Endothelial cell of umbilical vein (primary cell): ENCODE data around the gene MRPL41. TPM values are rescaled to one million over a fixed set of nuclear protein-coding genes. Genes with fewer than 3 reads are reported as not detected.

Source experiments
- BruUV-seq: library from RNA; stranded (reverse); fragments of 400-500 nt; replicated peaks from 2 replicates; lab custom pipeline; 2021; lab: Mats Ljungman, UMichigan
- CTCF ChIA-PET: fragments of 300-600, 350-600 bp; sonication (Branson Sonifier 250); formaldehyde crosslinking; loops from one replicate; lab custom pipeline; 2021; ENCODE audit warnings: antibody characterized with exemption, inconsistent platforms; lab: Charles Lee
- POLR2A ChIA-PET: fragments of 300-600, 350-600 bp; sonication (Branson Sonifier 250); formaldehyde crosslinking; loops from one replicate; lab custom pipeline; 2021; ENCODE audit warnings: antibody characterized with exemption, inconsistent platforms; lab: Charles Lee
- DNase-seq: peaks from one replicate; pipeline ENCODE4 v3.0.0-alpha.2; 2011; ENCODE audit warnings: low read depth, low spot score
- FAIRE-seq: peaks from 2 replicates; lab custom pipeline; 2011; peaks lifted over from hg19 to GRCh38; lab: Jason Lieb, UNC
- H2AFZ ChIP-seq: 2 replicates; pipeline ENCODE4 v1.6.0; 2012; ENCODE audit warnings: low read depth, low read length, control low read depth, inconsistent platforms
- H3K27ac ChIP-seq: 2 replicates; pipeline ENCODE4 v1.5.1; 2011; ENCODE audit warnings: low read depth, mild to moderate bottlenecking, control low read depth, low read length, moderate library complexity; ENCODE audit not compliant: insufficient read depth
- H3K27me3 ChIP-seq, 2 experiments: 2 replicates each; pipeline versions ENCODE4 v1.6.0 to v1.6.1; 2011; ENCODE audit warnings: low read length in 2 of 2, mixed read lengths in 1 of 2; ENCODE audit not compliant: control insufficient read depth in 2 of 2, insufficient read depth in 2 of 2
- H3K36me3 ChIP-seq, 2 experiments: 2 replicates in 1 of 2; 3 replicates in 1 of 2; pipeline ENCODE4 v1.5.1; 2011; ENCODE audit warnings: low read length in 2 of 2, mild to moderate bottlenecking in 1 of 2, moderate library complexity in 1 of 2; ENCODE audit not compliant: control insufficient read depth in 2 of 2, insufficient read depth in 2 of 2; ENCODE audit errors: extremely low read depth in 1 of 2
- H3K4me1 ChIP-seq: 3 replicates; pipeline ENCODE4 v1.5.1; 2011; ENCODE audit warnings: mild to moderate bottlenecking, low read length; ENCODE audit not compliant: control insufficient read depth, insufficient read depth; ENCODE audit errors: extremely low read depth
- H3K4me2 ChIP-seq: 2 replicates; pipeline ENCODE4 v1.6.1; 2011; ENCODE audit warnings: low read length, control low read depth, mixed read lengths; ENCODE audit not compliant: insufficient read depth
- H3K4me3 ChIP-seq, 3 experiments: fragments of 200-600 bp in 1 of 3; sonication (generic), shearing (Covaris generic) in 1 of 3; replicated peaks in 1 of 3; 2 replicates each; pipeline ENCODE4 v1.5.1; 2011 to 2016; ENCODE audit warnings: control low read depth in 3 of 3, low read length in 3 of 3, mild to moderate bottlenecking in 2 of 3, inconsistent platforms in 1 of 3, low read depth in 1 of 3, moderate library complexity in 1 of 3; ENCODE audit not compliant: insufficient read depth in 1 of 3
- H3K79me2 ChIP-seq: 2 replicates; pipeline ENCODE4 v1.6.0; 2012; ENCODE audit warnings: low read length, inconsistent platforms; ENCODE audit not compliant: control insufficient read depth, insufficient read depth
- H3K9ac ChIP-seq: replicated peaks from 2 replicates; pipeline ENCODE3; 2011; ENCODE audit warnings: low read length, control low read depth; ENCODE audit not compliant: insufficient read depth; ENCODE audit errors: extremely low read depth
- H3K9me1 ChIP-seq: replicated peaks from 3 replicates; pipeline ENCODE4 v1.6.0; 2011; ENCODE audit warnings: mild to moderate bottlenecking, low read length; ENCODE audit not compliant: control insufficient read depth, insufficient read depth; ENCODE audit errors: extremely low read depth
- H3K9me3 ChIP-seq: replicated peaks from 2 replicates; pipeline ENCODE4 v1.5.1; 2012; ENCODE audit warnings: low read length, inconsistent platforms; ENCODE audit not compliant: control insufficient read depth, insufficient read depth
- H4K20me1 ChIP-seq: replicated peaks from 2 replicates; pipeline ENCODE3; 2011; ENCODE audit warnings: mild to moderate bottlenecking, low read length; ENCODE audit not compliant: control insufficient read depth, insufficient read depth; ENCODE audit errors: extremely low read depth
- EZH2 ChIP-seq: IDR thresholded peaks from 2 replicates; pipeline ENCODE4 v1.6.1; 2012; ENCODE audit warnings: borderline replicate concordance, low read depth, mild to moderate bottlenecking, moderate library complexity, low read length, inconsistent platforms; ENCODE audit not compliant: severe bottlenecking
- FOS ChIP-seq: IDR thresholded peaks from 2 replicates; pipeline ENCODE4 v1.6.1; 2011; ENCODE audit warnings: mild to moderate bottlenecking, low read length, moderate library complexity, borderline replicate concordance; ENCODE audit not compliant: insufficient read depth
- GATA2 ChIP-seq: IDR thresholded peaks from 2 replicates; pipeline ENCODE4 v1.7.0; 2011; ENCODE audit warnings: low read depth, mild to moderate bottlenecking, moderate library complexity, mixed read lengths, low read length; ENCODE audit not compliant: insufficient read length, insufficient read depth
- JUN ChIP-seq: IDR thresholded peaks from 2 replicates; pipeline ENCODE4 v1.6.1; 2011; ENCODE audit warnings: borderline replicate concordance, low read depth; ENCODE audit not compliant: insufficient read length, insufficient read depth
- MYC ChIP-seq: IDR thresholded peaks from one replicate; pipeline ENCODE4 v1.6.1; 2011; ENCODE audit warnings: mild to moderate bottlenecking, low read depth, low read length
- POLR2A ChIP-seq: IDR thresholded peaks from 2 replicates; pipeline ENCODE4 v1.6.1; 2012; ENCODE audit warnings: low read depth, mild to moderate bottlenecking, control low read depth, low read length
- POLR2AphosphoS5 ChIP-seq: IDR thresholded peaks from 2 replicates; pipeline ENCODE4 v1.6.1; 2012; ENCODE audit warnings: low read depth, mild to moderate bottlenecking, control low read depth, low read length, moderate library complexity; ENCODE audit not compliant: insufficient read depth
- dilution Hi-C: fragments of 300-500 bp; cut with MboI; formaldehyde crosslinking; loops from one replicate; pipeline ENCODE4 v1.15.0; 2019; ENCODE audit warnings: low sequenced_read_pairs; ENCODE audit not compliant: extremely low pct_ligation_motif_present
- intact Hi-C: fragments of 100-400 bp; cut with micrococcal nuclease; formaldehyde crosslinking; loops from one replicate; pipeline ENCODE4 v1.10.0; 2022
- polyA plus RNA-seq, 4 experiments: library from polyadenylated mRNA; depleted of rRNA in 3 of 4; stranded (reverse) in 3 of 4; unstranded in 1 of 4; fragments of >200 nt; gene quantifications; 2 replicates each; pipeline versions ENCODE4 v1.2.1 to v1.2.3, GENCODE V29; 2011 to 2012; ENCODE audit warnings: missing spikeins in 1 of 4
- total RNA-seq: library from RNA; stranded (reverse); gene quantifications from 2 replicates; pipeline ENCODE4 v1.2.3, GENCODE V29; 2021
- TF ChIP-seq, protein P1 (sequence below), 2 donors: IDR thresholded peaks; 1 replicate in 1 of 2; 2 replicates in 1 of 2; pipeline ENCODE4 v1.5.1; 2011; ENCODE audit warnings: low read length in 2 of 2, mild to moderate bottlenecking in 2 of 2, moderate library complexity in 2 of 2, control low read depth in 1 of 2, inconsistent platforms in 1 of 2, low read depth in 1 of 2; ENCODE audit not compliant: insufficient read depth in 1 of 2; ENCODE audit errors: extremely low read depth in 1 of 2
- TF ChIP-seq, protein P2 (sequence below): IDR thresholded peaks from 2 replicates; pipeline ENCODE4 v1.6.1; 2011; ENCODE audit not compliant: insufficient read depth, insufficient read length

The MRPL41 gene
- total and polyA plus RNA-seq, 2 donors (not counting 3 experiments of a cell fraction or from before 2014, with no cell fraction given), result 50.4 to 50.7 TPM

DNA sequence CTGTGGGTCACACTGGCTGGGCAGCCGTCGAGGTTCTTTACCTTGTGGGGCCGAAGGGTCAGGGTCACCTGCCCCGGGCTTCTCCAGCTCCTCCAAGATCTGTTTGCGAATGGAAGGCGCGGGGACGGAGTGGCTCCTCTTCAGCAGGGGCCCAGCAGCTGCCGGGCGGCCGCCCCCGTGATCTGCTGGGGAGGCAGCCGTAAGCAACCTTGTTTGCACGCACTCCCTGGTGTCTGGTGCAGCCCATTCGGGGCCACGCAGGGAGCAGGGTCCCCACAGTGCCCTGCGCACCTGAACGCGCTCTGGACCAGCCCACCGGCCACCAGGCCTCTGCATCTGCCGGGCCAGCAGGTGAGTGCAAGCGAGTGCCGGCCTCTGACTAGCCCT, 36.3 kb upstream of the MRPL41 start:
- Histone ChIP-seq H4K20me1 (no peaks in the 10 kb centered on the region), H3K4me3 (no peak overlapping the region), H3K27me3 (no peaks in the 10 kb centered on the region), H3K36me3 (no peaks in the 10 kb centered on the region), H3K9me3 (no peaks in the 10 kb centered on the region), H3K27ac (no peak overlapping the region), H3K79me2 (no peaks in the 10 kb centered on the region), H2AFZ (no peak overlapping the region), H3K9ac (no peak overlapping the region), H3K4me2 (no peak overlapping the region), H3K9me1 (no peaks in the 10 kb centered on the region), H3K4me1 (no peaks in the 10 kb centered on the region)
- TF ChIP-seq FOS, result no peak
- no peak for TF ChIP-seq POLR2AphosphoS5
- no peak for TF ChIP-seq MYC
- no peak for TF ChIP-seq POLR2A
- no peak for FAIRE-seq
- DNase-seq, result no peak
- no TSS peak for BruUV-seq
- dilution Hi-C loops (no loop called here), intact Hi-C loops (no loop called here)
- ChIA-PET POLR2A (no interaction called here), CTCF (no interaction called here)

GRCh38 chr9:137516144-137516917, 35.3 kb upstream of the MRPL41 start:
- H3K9me3 ChIP-seq, result no peaks in the 10 kb centered on the region
- H3K27me3 ChIP-seq, result no peaks in the 10 kb centered on the region
- no peak overlapping the region for H2AFZ ChIP-seq
- FAIRE-seq, result no peak
- H3K36me3 ChIP-seq, result no peaks in the 10 kb centered on the region
- H3K9me1 ChIP-seq, result no peaks in the 10 kb centered on the region
- TF ChIP-seq, protein P1, sequence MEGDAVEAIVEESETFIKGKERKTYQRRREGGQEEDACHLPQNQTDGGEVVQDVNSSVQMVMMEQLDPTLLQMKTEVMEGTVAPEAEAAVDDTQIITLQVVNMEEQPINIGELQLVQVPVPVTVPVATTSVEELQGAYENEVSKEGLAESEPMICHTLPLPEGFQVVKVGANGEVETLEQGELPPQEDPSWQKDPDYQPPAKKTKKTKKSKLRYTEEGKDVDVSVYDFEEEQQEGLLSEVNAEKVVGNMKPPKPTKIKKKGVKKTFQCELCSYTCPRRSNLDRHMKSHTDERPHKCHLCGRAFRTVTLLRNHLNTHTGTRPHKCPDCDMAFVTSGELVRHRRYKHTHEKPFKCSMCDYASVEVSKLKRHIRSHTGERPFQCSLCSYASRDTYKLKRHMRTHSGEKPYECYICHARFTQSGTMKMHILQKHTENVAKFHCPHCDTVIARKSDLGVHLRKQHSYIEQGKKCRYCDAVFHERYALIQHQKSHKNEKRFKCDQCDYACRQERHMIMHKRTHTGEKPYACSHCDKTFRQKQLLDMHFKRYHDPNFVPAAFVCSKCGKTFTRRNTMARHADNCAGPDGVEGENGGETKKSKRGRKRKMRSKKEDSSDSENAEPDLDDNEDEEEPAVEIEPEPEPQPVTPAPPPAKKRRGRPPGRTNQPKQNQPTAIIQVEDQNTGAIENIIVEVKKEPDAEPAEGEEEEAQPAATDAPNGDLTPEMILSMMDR (IDR thresholded peaks at IDR 0.05; ENCODE audit: extremely low read depth in 1 of 2, insufficient read depth in 1 of 2, low read depth in 1 of 2, low read length in 2 of 2), result no peak
- TF ChIP-seq POLR2A (no peak), POLR2AphosphoS5 (no peak), MYC (no peak), GATA2 (no peak), FOS (no peak), EZH2 (no peak), JUN (no peak)
- TF ChIP-seq, protein P2, sequence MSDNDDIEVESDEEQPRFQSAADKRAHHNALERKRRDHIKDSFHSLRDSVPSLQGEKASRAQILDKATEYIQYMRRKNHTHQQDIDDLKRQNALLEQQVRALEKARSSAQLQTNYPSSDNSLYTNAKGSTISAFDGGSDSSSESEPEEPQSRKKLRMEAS, result no peak
- no peak overlapping the region for H3K4me2 ChIP-seq
- BruUV-seq, result no TSS peak
- H3K4me3 ChIP-seq, result no peak overlapping the region
- H3K9ac ChIP-seq, result no peak overlapping the region
- no peak for DNase-seq
- no peaks in the 10 kb centered on the region for H3K79me2 ChIP-seq
- no peaks in the 10 kb centered on the region for H3K4me1 ChIP-seq
- ChIA-PET CTCF (interaction anchor here (1.0 kb wide), 2 partner anchors 9 to 19 kb away, joined by 5 to 6 read pairs; no protein-coding TSS in a partner anchor), POLR2A (no interaction called here)
- H3K27ac ChIP-seq, result no peak overlapping the region
- dilution Hi-C loops, result no loop called here
- no peaks in the 10 kb centered on the region for H4K20me1 ChIP-seq
- intact Hi-C loops, result no loop called here
